BLaER1 treated with 17β-estradiol and CSF1 and Interleukin-3, amounts not matched to agents 10 nM and 100 nM (cell line): ENCODE measurements around the gene SHANK1.

Experiments
- H3K27ac ChIP-seq, 11 experiments: shearing (Covaris generic); formaldehyde crosslinking; 2 replicates each; pipeline ENCODE4 v1.8.1; 2022
- H3K27me3 ChIP-seq, 11 experiments: shearing (Covaris generic); formaldehyde crosslinking; 2 replicates each; pipeline ENCODE4 v1.8.1; 2022
- H3K36me3 ChIP-seq, 11 experiments: shearing (Covaris generic); formaldehyde crosslinking; 2 replicates each; pipeline ENCODE4 v1.8.1; 2022
- H3K4me1 ChIP-seq, 10 experiments: shearing (Covaris generic); formaldehyde crosslinking; 2 replicates each; pipeline ENCODE4 v1.8.1; 2022
- H3K4me2 ChIP-seq, 11 experiments: shearing (Covaris generic); formaldehyde crosslinking; 2 replicates each; pipeline ENCODE4 v1.8.1; 2022
- H3K4me3 ChIP-seq, 10 experiments: shearing (Covaris generic); formaldehyde crosslinking; 2 replicates each; pipeline ENCODE4 v1.8.1; 2022
- H3K9ac ChIP-seq, 11 experiments: shearing (Covaris generic); formaldehyde crosslinking; 2 replicates each; pipeline ENCODE4 v1.8.1; 2022
- H3K9me3 ChIP-seq, 11 experiments: shearing (Covaris generic); formaldehyde crosslinking; replicated peaks in 1 of 11; 2 replicates each; pipeline ENCODE4 v1.8.1; 2022
- H4K20me1 ChIP-seq, 11 experiments: shearing (Covaris generic); formaldehyde crosslinking; 2 replicates each; pipeline ENCODE4 v1.8.1; 2022
- Cebpa-rat ChIP-seq, 11 experiments: shearing (Covaris generic); IDR thresholded peaks; 2 replicates each; pipeline ENCODE4 v1.8.1; 2022

The SHANK1 gene

GRCh38 chr19:50666346-50667176 is 53.0 kb downstream of the SHANK1 start:
- peak overlapping the region in 8 of 11 experiments; percentile 13 to 60 (median 47); a peak in 10 of 22 replicates for H3K9ac ChIP-seq

GRCh38 chr19:50664204-50664603 is 55.4 kb downstream of the SHANK1 start:
- Histone ChIP-seq H3K9me3 (peaks cover 0 to 7% (median 0%) of the 10 kb centered on the region in 11 experiments; a peak in 5 of 22 replicates), H3K4me1 (peaks cover 3 to 39% (median 29%) of the 10 kb centered on the region in 10 experiments; a peak in 18 of 20 replicates), H4K20me1 (peaks cover 0 to 84% (median 16%) of the 10 kb centered on the region in 11 experiments; a peak in 13 of 22 replicates), H3K36me3 (peaks cover 0 to 7% (median 0%) of the 10 kb centered on the region in 11 experiments; a peak in 1 of 22 replicates), H3K4me2 (no peak overlapping the region), H3K27ac (no peak overlapping the region), H3K4me3 (no peak overlapping the region), H3K27me3 (peaks cover 28 to 42% (median 32%) of the 10 kb centered on the region in 11 experiments), H3K9ac (no peak overlapping the region)
- no peak for TF ChIP-seq Cebpa-rat (IDR thresholded peaks at IDR 0.05)

More at GRCh38 chr19:50666346-50667176, 53.0 kb downstream of the SHANK1 start:
- H3K4me2 ChIP-seq, result peak overlapping the region; percentile 33 to 62 (median 47); a peak in 19 of 22 replicates
- 0 out of 20 replicates have a peak overlapping the region, but pooled peaks of 1 of the 10 experiments have one; percentile 4 for H3K4me3 ChIP-seq
- H3K4me1 ChIP-seq, result peaks cover 0 to 24% (median 11%) of the 10 kb centered on the region in 10 experiments; a peak in 17 of 20 replicates
- peaks cover 0 to 7% (median 0%) of the 10 kb centered on the region in 11 experiments; a peak in 5 of 22 replicates for H3K9me3 ChIP-seq
- peaks cover 0 to 13% (median 0%) of the 10 kb centered on the region in 11 experiments; a peak in 10 of 22 replicates for H3K36me3 ChIP-seq
- peak overlapping the region in 2 of 11 experiments; percentile 7 to 26; a peak in 2 of 22 replicates for H3K27ac ChIP-seq
- TF ChIP-seq Cebpa-rat (IDR thresholded peaks at IDR 0.05), result no peak
- H3K27me3 ChIP-seq, result peaks cover 28 to 42% (median 32%) of the 10 kb centered on the region in 11 experiments
- H4K20me1 ChIP-seq, result peaks cover 0 to 82% (median 30%) of the 10 kb centered on the region in 11 experiments; a peak in 16 of 22 replicates

- H3K9me3 ChIP-seq, result peaks cover 0 to 7% (median 0%) of the 10 kb centered on the region in 11 experiments; a peak in 5 of 22 replicates
- peaks cover 3 to 43% (median 32%) of the 10 kb centered on the region in 10 experiments; a peak in 18 of 20 replicates for H3K4me1 ChIP-seq
- H3K9ac ChIP-seq, result no peak overlapping the region
- no peak overlapping the region for H3K27ac ChIP-seq
- peaks cover 0 to 78% (median 15%) of the 10 kb centered on the region in 11 experiments; a peak in 13 of 22 replicates for H4K20me1 ChIP-seq
- no peak overlapping the region for H3K4me3 ChIP-seq
- H3K4me2 ChIP-seq, result no peak overlapping the region
- peaks cover 26 to 38% (median 29%) of the 10 kb centered on the region in 11 experiments for H3K27me3 ChIP-seq
- TF ChIP-seq Cebpa-rat (IDR thresholded peaks at IDR 0.05), result no peak
- H3K36me3 ChIP-seq, result peaks cover 0 to 7% (median 0%) of the 10 kb centered on the region in 11 experiments; a peak in 1 of 22 replicates
Observed at GRCh38 chr19:50663482-50663790, 56.2 kb downstream of the SHANK1 start.

- Histone ChIP-seq H3K4me2 (no peak overlapping the region), H3K36me3 (peaks cover 0 to 7% (median 0%) of the 10 kb centered on the region in 11 experiments; a peak in 1 of 22 replicates), H3K9ac (no peak overlapping the region), H4K20me1 (peaks cover 0 to 74% (median 15%) of the 10 kb centered on the region in 11 experiments; a peak in 12 of 22 replicates), H3K9me3 (peaks cover 0 to 7% (median 0%) of the 10 kb centered on the region in 11 experiments; a peak in 5 of 22 replicates), H3K4me1 (peaks cover 3 to 44% (median 34%) of the 10 kb centered on the region in 10 experiments; a peak in 18 of 20 replicates), H3K27ac (no peak overlapping the region), H3K27me3 (peaks cover 20 to 32% (median 24%) of the 10 kb centered on the region in 11 experiments), H3K4me3 (no peak overlapping the region)
- TF ChIP-seq Cebpa-rat (IDR thresholded peaks at IDR 0.05), result no peak
Observed at GRCh38 chr19:50662651-50663481, 56.7 kb downstream of the SHANK1 start.

GRCh38 chr19:50661766-50662650 is 57.6 kb downstream of the SHANK1 start:
- peaks cover 12 to 53% (median 43%) of the 10 kb centered on the region in 10 experiments for H3K4me1 ChIP-seq
- no peak overlapping the region for H3K27ac ChIP-seq
- peaks cover 0 to 7% (median 0%) of the 10 kb centered on the region in 11 experiments; a peak in 5 of 22 replicates for H3K9me3 ChIP-seq
- H4K20me1 ChIP-seq, result peaks cover 0 to 66% (median 12%) of the 10 kb centered on the region in 11 experiments; a peak in 12 of 22 replicates
- 0 out of 22 replicates have a peak, but pooled peaks cover 0 to 7% (median 0%) of the 10 kb centered on the region in 11 experiments for H3K36me3 ChIP-seq
- peak overlapping the region in 4 of 11 experiments; percentile 69 to 94 (median 70); a peak in 4 of 22 replicates for H3K4me2 ChIP-seq
- no peak overlapping the region for H3K9ac ChIP-seq
- TF ChIP-seq Cebpa-rat (IDR thresholded peaks at IDR 0.05), result no peak
- peaks cover 12 to 24% (median 15%) of the 10 kb centered on the region in 11 experiments for H3K27me3 ChIP-seq
- no peak overlapping the region for H3K4me3 ChIP-seq

- H3K9ac ChIP-seq, result no peak overlapping the region
- H3K4me1 ChIP-seq, result peaks cover 15 to 54% (median 45%) of the 10 kb centered on the region in 10 experiments
- peaks cover 2 to 14% (median 5%) of the 10 kb centered on the region in 11 experiments for H3K27me3 ChIP-seq
- H3K9me3 ChIP-seq, result peaks cover 0 to 8% (median 0%) of the 10 kb centered on the region in 11 experiments; a peak in 7 of 22 replicates
- no peak overlapping the region for H3K27ac ChIP-seq
- no peak overlapping the region for H3K4me3 ChIP-seq
- peaks cover 0 to 56% (median 7%) of the 10 kb centered on the region in 11 experiments; a peak in 11 of 22 replicates for H4K20me1 ChIP-seq
- H3K36me3 ChIP-seq, result 0 out of 22 replicates have a peak, but pooled peaks cover 0 to 7% (median 0%) of the 10 kb centered on the region in 11 experiments
- peak overlapping the region in 9 of 11 experiments; percentile 31 to 94 (median 69); a peak in 17 of 22 replicates for H3K4me2 ChIP-seq
- no peak for TF ChIP-seq Cebpa-rat (IDR thresholded peaks at IDR 0.05)
Observed at GRCh38 chr19:50661023-50661422, 58.6 kb downstream of the SHANK1 start.

GRCh38 chr19:50660088-50660366 is 59.6 kb downstream of the SHANK1 start:
- H3K4me1 ChIP-seq, result peaks cover 15 to 55% (median 44%) of the 10 kb centered on the region in 10 experiments
- H3K4me2 ChIP-seq, result peak overlapping the region; percentile 6 to 94 (median 64); a peak in 20 of 22 replicates
- TF ChIP-seq Cebpa-rat (IDR thresholded peaks at IDR 0.05), result no peak
- H3K27me3 ChIP-seq, result peaks cover 0 to 4% (median 0%) of the 10 kb centered on the region in 11 experiments; a peak in 7 of 22 replicates
- peak overlapping the region in 2 of 11 experiments; percentile 6 to 44; a peak in 2 of 22 replicates for H3K9ac ChIP-seq
- H4K20me1 ChIP-seq, result peaks cover 0 to 49% (median 5%) of the 10 kb centered on the region in 11 experiments; a peak in 11 of 22 replicates
- H3K27ac ChIP-seq, result no peak overlapping the region
- H3K9me3 ChIP-seq, result peaks cover 2 to 18% (median 8%) of the 10 kb centered on the region in 11 experiments; a peak in 21 of 22 replicates
- no peak overlapping the region for H3K4me3 ChIP-seq
- 0 out of 22 replicates have a peak, but pooled peaks cover 0 to 7% (median 0%) of the 10 kb centered on the region in 11 experiments for H3K36me3 ChIP-seq
